H1 (cell line): ENCODE measurements around the gene OAT. TPM values are rescaled to one million over a fixed set of nuclear protein-coding genes. Genes with fewer than 3 reads are reported as not detected.

Experiments used
- CHD7 ChIP-seq: fragments of 300-600 bp; sonication (generic); IDR thresholded peaks from 2 replicates; pipeline ENCODE4 v1.7.1; 2012; ENCODE audit warnings: low read length, moderate library complexity, mild to moderate bottlenecking, inconsistent platforms; ENCODE audit not compliant: insufficient replicate concordance
- SAP30 ChIP-seq: fragments of 300-600 bp; sonication (generic); IDR thresholded peaks from 2 replicates; pipeline ENCODE4 v1.7.1; 2012; ENCODE audit warnings: low read length, moderate library complexity, mild to moderate bottlenecking, inconsistent platforms; ENCODE audit not compliant: insufficient read depth, insufficient replicate concordance
- polyA plus RNA-seq, 7 experiments: library from polyadenylated mRNA; depleted of rRNA in 3 of 7; stranded (reverse) in 5 of 7; unstranded in 2 of 7; fragments of >200 nt in 5 of 7; fragments of 200-250 nt in 2 of 7; gene quantifications; 1 replicate in 5 of 7; 2 replicates in 1 of 7; 4 replicates in 1 of 7; pipeline versions ENCODE4 v1.2.1 to v1.2.3, GENCODE V29; 2011 to 2013; ENCODE audit warnings: missing spikeins in 2 of 7, mixed read lengths in 2 of 7
- total RNA-seq: library from RNA; stranded (reverse); fragmentation: NEBNext Ultra II Directional; extraction: Animal tissue kit (Norgen Biotek cat#: 25700); gene quantifications from 2 replicates; pipeline ENCODE4 v1.2.1, GENCODE V29; 2021

OAT gene
- total and polyA plus RNA-seq, 2 of the 8 experiments (the other 6 are each of a cell fraction or from before 2014, with no cell fraction given), result 67.8 to 121 TPM

DNA sequence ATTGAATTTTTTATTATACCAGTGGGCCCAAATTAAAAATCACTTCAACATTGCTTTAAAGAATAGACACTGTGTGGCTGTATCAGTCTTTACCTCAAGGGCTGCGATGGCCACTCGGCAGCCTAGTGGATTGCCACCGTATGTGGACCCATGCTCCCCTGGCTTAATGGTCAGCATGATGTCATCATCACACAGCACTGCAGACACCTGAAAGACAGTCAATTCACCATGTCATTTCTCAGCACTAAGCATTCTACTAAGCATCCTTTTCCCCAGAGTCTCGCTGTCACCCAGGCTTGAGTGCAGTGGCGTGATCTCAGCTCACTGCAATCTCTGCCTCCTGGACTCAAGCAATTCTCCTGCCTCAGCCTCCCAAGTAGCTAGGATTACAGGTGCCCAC is 17.1 kb downstream of the OAT start (continued):
- no peak for TF ChIP-seq CHD7
- TF ChIP-seq SAP30, result no peak
